ENCODE results near the gene CBL. TPM values are rescaled to one million over a fixed set of nuclear protein-coding genes. Genes with fewer than 3 reads are reported as not detected.

CBL gene
- polyA plus RNA-seq, 3 donors, result 7.6 to 24.0 (median 23.1) TPM

DNA sequence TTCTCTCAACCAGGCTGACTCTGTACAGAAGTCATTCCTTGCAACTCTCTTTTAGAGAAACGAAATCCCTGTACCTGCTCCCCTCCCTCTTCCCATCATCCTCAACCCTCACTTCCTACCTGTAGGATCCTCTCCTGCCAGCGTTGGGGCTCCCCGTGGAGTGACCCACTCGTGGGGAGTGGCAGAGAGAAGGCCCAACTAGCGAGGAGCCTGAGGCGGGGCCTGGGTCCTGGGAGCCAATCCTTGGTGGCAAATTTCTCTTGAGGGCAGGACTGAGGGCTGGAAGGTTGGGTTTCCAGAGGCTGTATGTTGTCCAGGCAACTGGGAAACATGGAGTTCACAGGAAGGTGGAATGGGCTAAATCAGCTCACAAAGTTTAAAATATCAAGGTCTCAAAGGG lies 10.5 kb upstream of the CBL start:
- H3K27ac ChIP-seq (ENCODE audit: low read depth in 1 of 2, low read length in 2 of 2), result no peak overlapping the region
- Mint-ChIP-seq H3K27ac (peak overlapping the region in 2 of 7 donors; percentile 46), H3K9me3 (peaks cover 0 to 3% (median 0%) of the 10 kb centered on the region in 7 donors), H3K4me1 (peaks cover 62% of the 10 kb centered on the region), H3K27me3 (ENCODE audit: low read depth in 3 of 3) (peaks cover 0 to 11% (median 2%) of the 10 kb centered on the region in 3 donors), H3K4me3 (no peak overlapping the region), H3K36me3 (peaks cover 1 to 3% of the 10 kb centered on the region in 2 donors)
- no peaks in the 10 kb centered on the region for H3K79me2 ChIP-seq (ENCODE audit: insufficient read depth, low read length)
- no peaks in the 10 kb centered on the region for H4K20me1 ChIP-seq (ENCODE audit: insufficient read depth, low read length)
- H3K4me3 ChIP-seq (replicated peaks in 1 of 3; ENCODE audit: low read depth in 2 of 3, low read length in 3 of 3), result no peak overlapping the region
- peak overlapping the region; percentile 11 for H2AFZ ChIP-seq (ENCODE audit: insufficient read depth, low read depth, low read length, poor library complexity, severe bottlenecking)
- H3K4me2 ChIP-seq (replicated peaks; ENCODE audit: extremely low read depth, low read length, poor library complexity, severe bottlenecking), result no peak overlapping the region
- H3K27me3 ChIP-seq (ENCODE audit: control insufficient read depth in 2 of 2, insufficient read depth in 2 of 2, low read length in 2 of 2), result no peaks in the 10 kb centered on the region
- H3K36me3 ChIP-seq (replicated peaks in 1 of 2; ENCODE audit: control insufficient read depth in 1 of 2, insufficient read depth in 2 of 2, low read length in 2 of 2), result no peaks in the 10 kb centered on the region
- no peaks in the 10 kb centered on the region for H3K9me3 ChIP-seq (replicated peaks in 1 of 2; ENCODE audit: control insufficient read depth in 1 of 2, insufficient read depth in 1 of 2, low read length in 2 of 2)
- no peak overlapping the region for H3K9ac ChIP-seq (ENCODE audit: insufficient read depth, low read length, poor library complexity, severe bottlenecking)
- intact Hi-C loops (cut with micrococcal nuclease), result loop anchor here (2.0 to 10.0 kb wide), 3 partner anchors 27 to 101 kb away; partner anchors contain the start of genes ABCG4 (in 2 of the 2) and NLRX1 (in 1 of the 2)
- TF ChIP-seq, protein P1, sequence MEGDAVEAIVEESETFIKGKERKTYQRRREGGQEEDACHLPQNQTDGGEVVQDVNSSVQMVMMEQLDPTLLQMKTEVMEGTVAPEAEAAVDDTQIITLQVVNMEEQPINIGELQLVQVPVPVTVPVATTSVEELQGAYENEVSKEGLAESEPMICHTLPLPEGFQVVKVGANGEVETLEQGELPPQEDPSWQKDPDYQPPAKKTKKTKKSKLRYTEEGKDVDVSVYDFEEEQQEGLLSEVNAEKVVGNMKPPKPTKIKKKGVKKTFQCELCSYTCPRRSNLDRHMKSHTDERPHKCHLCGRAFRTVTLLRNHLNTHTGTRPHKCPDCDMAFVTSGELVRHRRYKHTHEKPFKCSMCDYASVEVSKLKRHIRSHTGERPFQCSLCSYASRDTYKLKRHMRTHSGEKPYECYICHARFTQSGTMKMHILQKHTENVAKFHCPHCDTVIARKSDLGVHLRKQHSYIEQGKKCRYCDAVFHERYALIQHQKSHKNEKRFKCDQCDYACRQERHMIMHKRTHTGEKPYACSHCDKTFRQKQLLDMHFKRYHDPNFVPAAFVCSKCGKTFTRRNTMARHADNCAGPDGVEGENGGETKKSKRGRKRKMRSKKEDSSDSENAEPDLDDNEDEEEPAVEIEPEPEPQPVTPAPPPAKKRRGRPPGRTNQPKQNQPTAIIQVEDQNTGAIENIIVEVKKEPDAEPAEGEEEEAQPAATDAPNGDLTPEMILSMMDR (IDR thresholded peaks at IDR 0.05), result no peak
- 86% methylated on average over 2 of the region's 6 CpGs for WGBS (ENCODE audit: insufficient coverage)
- no peak for DNase-seq
- peaks cover 49 to 62% of the 10 kb centered on the region in 2 donors for H3K4me1 ChIP-seq (ENCODE audit: control insufficient read depth in 1 of 2, insufficient read depth in 2 of 2, low read length in 2 of 2)

DNA sequence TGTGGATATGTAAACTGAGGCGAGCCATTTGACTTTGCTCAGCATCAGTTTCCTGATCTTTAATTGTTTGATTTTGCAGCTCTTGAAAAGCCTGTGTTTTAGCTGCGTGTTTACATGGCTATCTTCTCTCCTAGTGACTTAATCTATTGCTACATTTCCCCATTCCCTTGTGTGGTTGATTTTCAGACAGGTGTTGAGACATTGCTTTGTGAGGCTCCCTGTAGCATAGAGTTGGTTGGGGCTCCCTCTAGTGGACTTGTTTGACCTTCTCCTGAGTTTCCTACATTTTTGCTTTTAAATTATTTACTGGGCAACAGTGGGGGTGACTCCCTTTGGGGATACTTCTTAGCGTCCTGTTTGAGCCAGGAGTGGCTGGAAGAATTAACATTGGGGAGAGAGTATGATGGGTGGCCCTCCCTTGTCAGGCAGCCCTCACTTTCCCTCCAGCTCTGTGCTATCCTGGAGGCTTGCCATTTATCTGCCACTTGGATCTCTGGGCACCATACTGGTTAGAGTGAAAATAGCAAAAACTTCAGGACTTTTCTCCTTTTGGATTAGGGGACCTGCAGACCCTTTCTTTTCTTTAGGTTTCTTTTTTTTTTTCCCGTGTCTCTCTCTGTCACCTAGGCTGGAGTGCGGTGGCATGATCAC lies 9.2 kb upstream of the CBL start:
- H3K9me3 ChIP-seq (replicated peaks in 1 of 2; ENCODE audit: control insufficient read depth in 1 of 2, insufficient read depth in 1 of 2, low read length in 2 of 2), result no peaks in the 10 kb centered on the region
- Mint-ChIP-seq H3K4me1 (peaks cover 51% of the 10 kb centered on the region), H3K9me3 (peaks cover 0 to 2% (median 0%) of the 10 kb centered on the region in 7 donors), H3K27ac (peak overlapping the region in 6 of 7 donors; percentile 10 to 83 (median 82)), H3K36me3 (peaks cover 1 to 3% of the 10 kb centered on the region in 2 donors), H3K4me3 (no peak overlapping the region), H3K27me3 (ENCODE audit: low read depth in 3 of 3) (peaks cover 0 to 9% (median 2%) of the 10 kb centered on the region in 3 donors)
- peak overlapping the region; percentile 0 for H3K4me2 ChIP-seq (replicated peaks; ENCODE audit: extremely low read depth, low read length, poor library complexity, severe bottlenecking)
- H3K9ac ChIP-seq (ENCODE audit: insufficient read depth, low read length, poor library complexity, severe bottlenecking), result no peak overlapping the region
- peak overlapping the region in 1 of 3 experiments; percentile 2 for H3K4me3 ChIP-seq (replicated peaks in 1 of 3; ENCODE audit: low read depth in 2 of 3, low read length in 3 of 3)
- no peaks in the 10 kb centered on the region for H3K79me2 ChIP-seq (ENCODE audit: insufficient read depth, low read length)
- peak; percentile 84 to 92 (median 89) for DNase-seq
- intact Hi-C loops (cut with micrococcal nuclease), result loop anchor here (2.0 to 10.0 kb wide), 3 partner anchors 28 to 102 kb away; partner anchors contain the start of genes ABCG4 (in 2 of the 2) and NLRX1 (in 1 of the 2)
- H4K20me1 ChIP-seq (ENCODE audit: insufficient read depth, low read length), result no peaks in the 10 kb centered on the region
- H3K4me1 ChIP-seq (ENCODE audit: control insufficient read depth in 1 of 2, insufficient read depth in 2 of 2, low read length in 2 of 2), result peaks cover 41 to 52% of the 10 kb centered on the region in 2 donors
- TF ChIP-seq, protein P1 (IDR thresholded peaks at IDR 0.05), result peak; percentile 82
- no peaks in the 10 kb centered on the region for H3K27me3 ChIP-seq (ENCODE audit: control insufficient read depth in 2 of 2, insufficient read depth in 2 of 2, low read length in 2 of 2)
- WGBS (ENCODE audit: insufficient coverage), result 25% methylated on average over 2 of the region's 5 CpGs
- no peaks in the 10 kb centered on the region for H3K36me3 ChIP-seq (replicated peaks in 1 of 2; ENCODE audit: control insufficient read depth in 1 of 2, insufficient read depth in 2 of 2, low read length in 2 of 2)
- H2AFZ ChIP-seq (ENCODE audit: insufficient read depth, low read depth, low read length, poor library complexity, severe bottlenecking), result no peak overlapping the region
- peak overlapping the region in 1 of 2 donors; percentile 39 for H3K27ac ChIP-seq (ENCODE audit: low read depth in 1 of 2, low read length in 2 of 2)

Measured in CD14-positive monocyte (primary cell).